Measurements from ENCODE around the gene SLC34A1. TPM values are rescaled to one million over a fixed set of nuclear protein-coding genes. Genes with fewer than 3 reads are reported as not detected.

Gene SLC34A1
- polyA plus RNA-seq, 4 donors: 0.01 to 0.07 TPM; not detected in 2

DNA sequence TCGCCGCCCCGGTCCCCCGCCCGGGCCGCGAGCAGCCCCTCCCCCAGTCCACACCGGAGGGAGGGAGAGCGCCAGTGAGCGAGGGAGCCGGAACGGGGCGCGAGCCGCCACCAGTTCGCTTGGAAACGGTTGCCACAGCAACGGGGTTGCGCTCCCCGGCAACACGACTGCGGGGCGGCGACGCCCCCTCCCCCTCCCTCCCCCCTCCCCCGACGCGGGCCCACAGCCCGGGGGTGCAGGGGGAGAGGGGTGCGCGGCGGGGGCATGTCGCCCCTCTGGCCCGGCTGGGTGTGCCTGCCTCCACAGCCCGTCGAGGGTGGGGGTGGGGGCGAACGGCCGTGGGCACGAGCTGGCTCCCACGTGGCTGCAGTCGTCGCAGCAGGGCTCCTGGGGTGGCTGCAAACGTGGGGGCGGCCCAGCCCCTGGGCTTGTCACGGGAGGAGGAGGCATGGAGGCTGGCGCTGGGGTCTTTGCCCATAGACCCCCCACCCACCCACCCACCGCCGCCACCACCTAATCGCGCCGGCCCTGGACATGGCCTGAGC lies 62.9 kb downstream of the SLC34A1 start:
- no peak for FAIRE-seq
- H3K36me3 ChIP-seq (ENCODE audit: control insufficient read depth in 3 of 3, insufficient read depth in 2 of 3, low read depth in 1 of 3, low read length in 3 of 3): peaks cover 0 to 15% (median 0%) of the 10 kb centered on the region in 3 donors
- DNase-seq: peak in 1 of 2 donors; percentile 64
- H3K4me1 ChIP-seq (ENCODE audit: control insufficient read depth in 3 of 3, insufficient read depth in 2 of 3, low read depth in 1 of 3, low read length in 2 of 3): peaks cover 0 to 14% (median 2%) of the 10 kb centered on the region in 3 donors
- no peaks in the 10 kb centered on the region for H3K9me3 ChIP-seq (ENCODE audit: control insufficient read depth in 2 of 2, insufficient read depth in 1 of 2, low read depth in 1 of 2, low read length in 1 of 2)
- H3K4me3 ChIP-seq (ENCODE audit: low read depth in 1 of 3, low read length in 3 of 3): peak overlapping the region in 2 of 3 donors; percentile 44 to 73
- 1% methylated on average over 19 to 48 of the region's 52 CpGs for WGBS, 3 donors
- no peak overlapping the region for H3K27ac ChIP-seq (ENCODE audit: low read depth in 1 of 3, low read length in 2 of 3)
- H3K27me3 ChIP-seq (ENCODE audit: control insufficient read depth in 3 of 3, insufficient read depth in 3 of 3, low read length in 3 of 3): peaks cover 0 to 37% (median 0%) of the 10 kb centered on the region in 3 donors

DNA sequence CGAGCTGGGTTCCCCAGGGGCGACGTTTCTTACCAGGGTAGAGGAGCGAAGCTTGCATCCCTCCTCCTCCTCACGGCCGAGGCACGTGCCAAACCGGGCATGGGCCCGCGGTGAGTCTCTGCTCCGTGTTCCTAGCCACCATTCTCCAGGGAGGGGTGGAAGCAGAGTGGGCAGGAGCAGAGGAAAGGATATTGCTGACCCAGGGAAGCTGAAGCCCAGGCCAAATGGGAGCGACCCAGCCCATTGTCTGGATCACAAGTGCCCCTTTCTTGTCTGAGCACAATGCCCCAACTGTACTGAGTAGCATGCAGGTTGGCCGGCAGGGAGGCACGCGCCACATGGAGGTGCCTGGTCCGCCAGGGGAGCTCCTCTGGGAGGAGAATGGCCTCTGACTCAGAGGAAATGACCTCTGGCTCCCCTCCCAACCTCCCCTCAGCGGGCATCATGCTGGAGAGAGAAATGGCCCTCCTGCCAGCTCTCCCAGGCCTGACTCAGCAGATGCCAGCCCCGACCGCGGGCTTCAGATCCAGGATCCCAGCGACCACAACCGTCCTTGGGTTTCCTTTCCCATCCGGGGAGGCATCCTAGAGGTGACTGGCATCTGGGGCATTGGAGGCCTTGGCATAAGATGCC lies 63.5 kb downstream of the SLC34A1 start:
- WGBS, 3 donors: 4 to 11% (median 6%) methylated on average over 21 to 23 of the region's 23 CpGs
- no peak for FAIRE-seq

More for the DNA sequence above, 63.5 kb downstream of the SLC34A1 start:
- H3K27ac ChIP-seq (ENCODE audit: low read depth in 1 of 3, low read length in 2 of 3): no peak overlapping the region
- H3K9me3 ChIP-seq (ENCODE audit: control insufficient read depth in 2 of 2, insufficient read depth in 1 of 2, low read depth in 1 of 2, low read length in 1 of 2): no peaks in the 10 kb centered on the region
- H3K36me3 ChIP-seq (ENCODE audit: control insufficient read depth in 3 of 3, insufficient read depth in 2 of 3, low read depth in 1 of 3, low read length in 3 of 3): peaks cover 0 to 10% (median 0%) of the 10 kb centered on the region in 3 donors
- H3K4me1 ChIP-seq (ENCODE audit: control insufficient read depth in 3 of 3, insufficient read depth in 2 of 3, low read depth in 1 of 3, low read length in 2 of 3): peaks cover 0 to 14% (median 2%) of the 10 kb centered on the region in 3 donors
- no peak overlapping the region for H3K4me3 ChIP-seq (ENCODE audit: low read depth in 1 of 3, low read length in 3 of 3)
- peak; percentile 42 for DNase-seq
- H3K27me3 ChIP-seq (ENCODE audit: control insufficient read depth in 3 of 3, insufficient read depth in 3 of 3, low read length in 3 of 3): peaks cover 0 to 37% (median 0%) of the 10 kb centered on the region in 3 donors

Other genes with a start within 250 kb of the SLC34A1 start
- 10 to 100 TPM; 48.1 to 80.1 (median 73.0) TPM for gene RAB24, start 80.7 kb upstream of the SLC34A1 start, polyA plus RNA-seq
- gene PRELID1, start 80.6 kb upstream of the SLC34A1 start, polyA plus RNA-seq: 100 to 1,000 TPM; 278 to 457 (median 339) TPM
- 10 to 100 TPM; 11.9 to 22.9 (median 14.4) TPM for gene MXD3, start 72.5 kb upstream of the SLC34A1 start, polyA plus RNA-seq
- gene LMAN2, start 32.8 kb upstream of the SLC34A1 start, polyA plus RNA-seq: 100 to 1,000 TPM in 2 of 4 donors, 10 to 100 TPM in 2; 73.6 to 304 (median 158) TPM
- 10 to 100 TPM; 12.8 to 31.3 (median 20.6) TPM for gene RGS14, start 26.5 kb upstream of the SLC34A1 start, polyA plus RNA-seq
- gene PFN3, start 16.2 kb downstream of the SLC34A1 start, polyA plus RNA-seq: not detected
- gene F12, start 25.1 kb downstream of the SLC34A1 start, polyA plus RNA-seq: 10 to 100 TPM in 3 of 4 donors, under 1 TPM in 1; 0.28 to 22.4 (median 18.6) TPM
- gene GRK6, start 42.2 kb downstream of the SLC34A1 start, polyA plus RNA-seq: 10 to 100 TPM; 17.0 to 29.5 (median 24.4) TPM
- 1 to 10 TPM in 3 of 4 donors, under 1 TPM in 1; 0.86 to 3.7 (median 2.0) TPM for gene PRR7, start 62.4 kb downstream of the SLC34A1 start, polyA plus RNA-seq
- gene DBN1, start 89.2 kb downstream of the SLC34A1 start, polyA plus RNA-seq: 10 to 100 TPM in 2 of 4 donors, 1 to 10 TPM in 2; 1.6 to 32.0 (median 14.2) TPM
- 10 to 100 TPM in 2 of 4 donors, 1 to 10 TPM in 2; 3.8 to 44.4 (median 18.3) TPM for gene PDLIM7, start 113.2 kb downstream of the SLC34A1 start, polyA plus RNA-seq
- gene DOK3, start 125.4 kb downstream of the SLC34A1 start, polyA plus RNA-seq: 1 to 10 TPM; 3.1 to 6.0 (median 4.1) TPM
- 10 to 100 TPM; 81.9 to 95.4 (median 87.6) TPM for gene DDX41, start 132.5 kb downstream of the SLC34A1 start, polyA plus RNA-seq
- 100 to 1,000 TPM in 2 of 4 donors, 10 to 100 TPM in 2; 68.7 to 336 (median 155) TPM for gene FAM193B, start 170.1 kb downstream of the SLC34A1 start, polyA plus RNA-seq
- 100 to 1,000 TPM in 2 of 4 donors, 10 to 100 TPM in 2; 34.9 to 183 (median 86.3) TPM for gene TMED9, start 207.8 kb downstream of the SLC34A1 start, polyA plus RNA-seq
- gene B4GALT7, start 215.7 kb downstream of the SLC34A1 start, polyA plus RNA-seq: 10 to 100 TPM; 10.5 to 29.0 (median 22.2) TPM

Measured in small intestine (tissue), 7 donors.